Skeletal muscle satellite cell (primary cell): ENCODE measurements around the gene ZNF777.
"Not testable (repeated sequence)": the region's sequence is repeated elsewhere in the genome, so short reads cannot be mapped to it uniquely, and the experiment has no call there.

Source experiments
- H3K27me3 ChIP-seq: 2 replicates; pipeline ENCODE4 v1.7.0; 2013; ENCODE audit warnings: low read length; ENCODE audit not compliant: control insufficient read depth, insufficient read depth
- H3K36me3 ChIP-seq: 2 replicates; pipeline ENCODE4 v1.7.0; 2013; ENCODE audit warnings: mild to moderate bottlenecking, control low read depth, low read length; ENCODE audit not compliant: insufficient read depth
- H3K4me1 ChIP-seq: 2 replicates; pipeline ENCODE4 v1.7.0; 2013; ENCODE audit warnings: low read length; ENCODE audit not compliant: control insufficient read depth, insufficient read depth
- H3K4me2 ChIP-seq: 2 replicates; pipeline ENCODE4 v1.7.0; 2013; ENCODE audit warnings: mild to moderate bottlenecking, low read length
- H3K4me3 ChIP-seq: 2 replicates; pipeline ENCODE4 v1.7.0; 2013; ENCODE audit warnings: low read length
- H3K9ac ChIP-seq: 2 replicates; pipeline ENCODE4 v1.7.0; 2013; ENCODE audit warnings: mild to moderate bottlenecking, low read depth, low read length, moderate library complexity
- H3K9me3 ChIP-seq: replicated peaks from 2 replicates; pipeline ENCODE4 v1.7.0; 2013; ENCODE audit warnings: mild to moderate bottlenecking, control low read depth, low read length

The ZNF777 gene

DNA sequence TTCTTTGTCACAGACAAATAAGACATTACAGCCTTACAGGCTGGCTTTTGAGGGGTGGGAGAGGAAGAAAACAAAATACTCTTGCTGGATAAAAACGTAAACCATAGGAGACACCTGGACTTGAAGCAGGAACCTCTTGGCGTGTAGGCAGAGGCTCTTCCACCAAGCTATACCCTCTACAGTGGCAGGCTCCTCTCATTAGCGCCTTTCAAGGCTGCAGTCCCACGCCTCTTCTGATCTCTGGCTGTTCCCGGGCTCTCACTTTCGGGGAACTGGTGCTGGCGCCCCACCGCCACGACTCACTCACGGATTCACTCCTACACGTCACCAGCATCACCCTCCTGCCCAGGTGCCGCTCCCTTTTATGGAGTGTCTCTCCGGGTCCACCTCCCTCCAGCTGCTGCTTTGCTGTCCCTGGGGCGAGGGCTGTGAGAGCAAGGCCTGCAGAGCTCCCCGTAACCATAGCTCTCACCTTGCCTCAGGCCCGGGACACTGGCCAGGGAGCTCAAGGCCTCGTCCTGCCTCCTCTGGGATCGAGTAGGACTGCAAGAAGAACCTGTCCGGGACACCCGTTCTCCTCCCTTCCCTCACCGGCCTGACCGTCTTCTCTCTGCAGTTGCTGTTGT is 62.6 kb downstream of the ZNF777 start:
- Histone ChIP-seq H3K9ac (no peak overlapping the region), H3K27me3 (peaks cover 20% of the 10 kb centered on the region), H3K4me2 (no peak overlapping the region), H3K9me3 (no peaks in the 10 kb centered on the region), H3K4me1 (no peaks in the 10 kb centered on the region), H3K4me3 (no peak overlapping the region), H3K36me3 (no peaks in the 10 kb centered on the region)

DNA sequence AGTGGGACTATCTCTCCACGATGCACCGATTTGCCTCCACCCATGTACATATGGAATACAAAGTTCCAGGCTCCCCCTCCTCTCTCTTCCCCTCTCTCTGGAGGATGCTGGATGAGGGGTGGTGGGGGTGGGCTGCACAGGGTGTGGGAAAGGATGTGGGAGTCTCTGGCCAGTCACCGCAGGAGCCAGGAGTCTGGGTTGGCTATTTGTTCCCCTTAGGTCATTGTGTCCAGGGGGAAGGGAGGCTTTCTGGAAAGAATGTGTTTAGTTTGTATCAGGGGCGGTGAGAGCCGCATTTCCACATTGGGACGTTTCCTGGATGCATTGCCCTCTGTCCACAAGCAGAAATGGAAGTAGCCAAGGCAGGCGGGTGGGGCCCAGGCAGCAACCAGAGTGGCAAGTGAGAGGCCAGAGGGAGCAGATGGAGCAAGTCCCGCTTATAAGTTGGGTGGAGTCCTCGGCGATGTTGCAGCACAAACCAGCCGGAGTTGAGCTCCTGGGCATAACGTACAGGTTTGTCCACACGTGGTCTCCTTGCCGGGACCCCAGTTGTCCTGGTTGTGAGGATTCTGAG is 63.3 kb downstream of the ZNF777 start:
- no peaks in the 10 kb centered on the region for H3K36me3 ChIP-seq
- no peaks in the 10 kb centered on the region for H3K4me1 ChIP-seq
- no peak overlapping the region for H3K4me3 ChIP-seq
- no peak overlapping the region for H3K4me2 ChIP-seq
- no peak overlapping the region for H3K9ac ChIP-seq
- peaks cover 13% of the 10 kb centered on the region for H3K27me3 ChIP-seq
- H3K9me3 ChIP-seq, result no peaks in the 10 kb centered on the region

DNA sequence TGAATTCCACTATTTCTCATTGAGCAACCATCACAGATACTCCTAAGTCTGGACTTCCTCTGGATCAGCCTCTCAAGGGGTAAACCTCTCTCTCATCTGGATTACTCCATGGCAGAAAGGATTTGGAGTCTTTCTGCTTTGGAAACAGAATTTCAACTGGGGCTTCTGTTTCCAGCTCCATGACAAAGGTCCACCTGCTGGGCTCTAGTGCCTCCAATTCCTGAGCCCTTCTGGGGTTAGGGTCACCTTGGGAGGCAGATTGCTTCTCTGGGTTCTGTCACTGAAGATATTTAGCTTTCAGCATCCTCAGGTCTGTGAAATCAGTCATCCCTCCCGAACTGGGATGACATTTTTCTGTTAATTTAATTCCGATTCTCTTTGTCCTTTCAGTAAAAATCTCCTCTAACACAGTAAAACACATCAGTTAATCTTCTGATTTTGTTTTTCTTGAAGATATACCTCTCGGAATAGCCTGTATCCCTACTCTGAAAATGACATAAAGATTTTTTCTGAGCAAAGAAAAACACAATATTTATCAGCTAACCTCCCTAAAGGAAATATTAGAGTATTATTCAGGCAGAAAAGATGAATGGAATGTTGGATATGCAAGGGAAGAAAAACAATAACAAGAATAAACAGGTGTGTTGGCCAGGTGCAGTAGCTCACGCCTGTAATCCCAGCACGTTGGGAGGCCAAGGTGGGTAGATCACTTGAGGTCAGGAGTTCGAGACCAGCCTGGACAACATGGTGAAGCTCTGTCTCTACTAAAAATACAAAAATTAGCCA is 72.1 kb downstream of the ZNF777 start:
- not testable (repeated sequence) for H3K9me3 ChIP-seq, H3K27me3 ChIP-seq, H3K4me1 ChIP-seq

DNA sequence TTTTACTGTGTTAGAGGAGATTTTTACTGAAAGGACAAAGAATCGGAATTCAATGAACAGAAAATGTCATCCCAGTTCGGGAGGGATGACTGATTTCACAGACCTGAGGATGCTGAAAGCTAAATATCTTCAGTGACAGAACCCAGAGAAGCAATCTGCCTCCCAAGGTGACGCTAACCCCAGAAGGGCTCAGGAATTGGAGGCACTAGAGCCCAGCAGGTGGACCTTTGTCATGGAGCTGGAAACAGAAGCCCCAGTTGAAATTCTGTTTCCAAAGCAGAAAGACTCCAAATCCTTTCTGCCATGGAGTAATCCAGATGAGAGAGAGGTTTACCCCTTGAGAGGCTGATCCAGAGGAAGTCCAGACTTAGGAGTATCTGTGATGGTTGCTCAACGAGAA is 74.3 kb downstream of the ZNF777 start:
- H3K9ac ChIP-seq, H3K9me3 ChIP-seq, H3K4me3 ChIP-seq, H3K36me3 ChIP-seq, H3K4me2 ChIP-seq, H3K4me1 ChIP-seq, H3K27me3 ChIP-seq: not testable (repeated sequence)

More for the DNA sequence above, 72.1 kb downstream of the ZNF777 start:
- H3K9ac ChIP-seq, H3K36me3 ChIP-seq, H3K4me3 ChIP-seq, H3K4me2 ChIP-seq: not testable (repeated sequence)

DNA sequence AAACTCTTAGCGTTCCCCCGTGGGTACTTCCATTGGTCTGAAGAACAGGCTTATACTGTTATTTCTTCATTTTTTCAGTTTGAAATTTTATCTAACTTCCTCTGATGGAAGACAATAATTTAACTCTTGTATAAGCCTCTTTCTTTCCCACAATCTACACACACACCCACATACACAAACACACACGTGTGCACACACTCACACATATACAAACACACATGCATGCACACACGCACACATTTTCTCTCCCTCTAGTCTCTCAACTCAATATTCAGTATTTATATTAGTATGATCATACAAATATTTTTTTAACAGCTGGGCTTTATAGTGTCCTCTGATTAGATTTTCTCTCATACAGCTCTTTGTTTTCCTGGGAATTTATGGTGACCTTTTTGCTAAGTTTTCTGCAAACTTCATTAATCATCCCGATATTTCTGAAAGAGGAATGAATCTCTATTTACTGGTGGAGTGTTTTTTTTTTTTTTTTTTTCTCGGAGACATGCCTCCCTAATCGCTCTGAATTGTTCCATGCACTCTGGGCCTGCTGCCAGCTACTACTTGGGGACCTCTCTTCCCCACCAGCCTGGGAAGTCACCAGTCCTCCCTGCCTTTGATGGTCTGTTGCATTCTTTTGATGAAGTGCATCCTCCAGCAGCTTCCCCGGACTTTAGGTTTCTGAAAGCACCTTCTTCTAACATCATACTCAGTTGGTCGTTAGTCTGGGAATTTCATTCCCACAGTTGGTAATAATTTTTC is 75.5 kb downstream of the ZNF777 start:
- no peaks in the 10 kb centered on the region for H3K9me3 ChIP-seq

More for the DNA sequence above, 75.5 kb downstream of the ZNF777 start:
- H3K36me3 ChIP-seq, result no peaks in the 10 kb centered on the region
- no peak overlapping the region for H3K4me2 ChIP-seq
- H3K4me3 ChIP-seq, result no peak overlapping the region
- no peak overlapping the region for H3K9ac ChIP-seq
- H3K4me1 ChIP-seq, result no peaks in the 10 kb centered on the region
- peaks cover 6% of the 10 kb centered on the region for H3K27me3 ChIP-seq
